HG03097 (cell line): ENCODE measurements around the gene SMC4.
"Not testable (repeated sequence)": the region's sequence is repeated elsewhere in the genome, so short reads cannot be mapped to it uniquely, and the experiment has no call there.

Source experiments
- ATAC-seq: cut with Tn5 transposase; IDR thresholded peaks from one replicate; pipeline ENCODE4 v1.9.1; 2021; ENCODE audit not compliant: unreplicated experiment, low FRiP score

Gene SMC4

GRCh38 chr3:160437083-160437455 is 37.6 kb downstream of the SMC4 start:
- no peak for ATAC-seq

DNA sequence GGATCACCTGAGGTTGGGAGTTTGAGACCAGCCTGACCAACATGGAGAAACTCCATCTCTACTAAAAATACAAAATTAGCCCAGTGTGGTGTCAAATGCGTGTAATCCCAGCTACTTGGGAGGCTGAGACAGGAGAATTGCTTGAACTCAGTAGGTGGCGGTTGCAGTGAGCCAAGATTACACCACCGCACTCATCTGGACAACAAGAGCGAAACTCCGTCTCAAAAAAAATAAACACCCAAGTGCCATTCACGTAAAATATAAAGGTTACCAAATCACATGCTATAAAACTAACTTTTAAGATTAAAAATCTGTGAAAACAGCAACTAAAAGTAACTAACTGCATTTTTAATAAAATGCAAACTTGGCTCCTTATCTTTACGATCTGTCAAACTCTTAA is 41.2 kb downstream of the SMC4 start:
- ATAC-seq = no peak

DNA sequence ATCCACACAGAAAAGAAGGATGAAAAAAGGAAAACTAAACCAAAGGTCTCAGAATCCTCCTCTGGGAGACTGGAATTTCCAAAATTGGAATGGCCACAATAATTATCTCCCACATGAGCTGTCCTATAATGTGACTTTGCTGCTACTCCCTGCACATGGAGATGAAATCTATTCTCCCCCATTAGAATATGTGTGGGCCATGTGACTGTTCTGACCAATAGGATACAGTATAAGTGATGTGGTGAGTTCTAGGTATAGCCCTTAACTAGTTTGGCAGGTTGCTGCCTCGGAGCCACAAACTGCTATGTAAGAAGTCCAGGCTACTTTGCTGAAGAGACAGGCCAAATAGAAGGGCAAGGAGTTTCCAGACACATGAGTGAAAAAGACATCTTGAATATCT is 45.0 kb downstream of the SMC4 start:
- ATAC-seq = no peak

DNA sequence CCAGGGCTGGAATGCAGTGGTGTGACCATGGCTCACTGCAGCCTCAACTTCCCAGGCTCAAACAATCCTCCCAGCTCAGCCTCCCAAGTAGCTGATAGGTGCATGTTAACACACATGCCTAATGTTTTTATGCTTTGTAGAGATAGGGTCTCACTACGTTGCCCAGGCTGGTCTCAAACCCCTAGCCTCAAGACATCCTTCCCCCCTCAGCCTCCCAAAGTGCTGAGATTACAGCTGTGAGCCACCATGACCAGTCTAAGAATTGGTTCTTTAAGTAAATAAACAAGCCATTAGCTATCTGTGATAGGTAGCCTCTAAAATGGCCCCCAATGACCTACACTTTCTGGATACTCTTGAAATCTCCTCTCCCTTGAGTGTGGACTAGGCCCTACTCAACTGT is 46.4 kb downstream of the SMC4 start:
- ATAC-seq = no peak

GRCh38 chr3:160446522-160447056 is 47.1 kb downstream of the SMC4 start:
- ATAC-seq = no peak

GRCh38 chr3:160447544-160447943 is 48.1 kb downstream of the SMC4 start:
- no peak for ATAC-seq

GRCh38 chr3:160448845-160449635 is 49.6 kb downstream of the SMC4 start:
- ATAC-seq = peak; percentile 30

DNA sequence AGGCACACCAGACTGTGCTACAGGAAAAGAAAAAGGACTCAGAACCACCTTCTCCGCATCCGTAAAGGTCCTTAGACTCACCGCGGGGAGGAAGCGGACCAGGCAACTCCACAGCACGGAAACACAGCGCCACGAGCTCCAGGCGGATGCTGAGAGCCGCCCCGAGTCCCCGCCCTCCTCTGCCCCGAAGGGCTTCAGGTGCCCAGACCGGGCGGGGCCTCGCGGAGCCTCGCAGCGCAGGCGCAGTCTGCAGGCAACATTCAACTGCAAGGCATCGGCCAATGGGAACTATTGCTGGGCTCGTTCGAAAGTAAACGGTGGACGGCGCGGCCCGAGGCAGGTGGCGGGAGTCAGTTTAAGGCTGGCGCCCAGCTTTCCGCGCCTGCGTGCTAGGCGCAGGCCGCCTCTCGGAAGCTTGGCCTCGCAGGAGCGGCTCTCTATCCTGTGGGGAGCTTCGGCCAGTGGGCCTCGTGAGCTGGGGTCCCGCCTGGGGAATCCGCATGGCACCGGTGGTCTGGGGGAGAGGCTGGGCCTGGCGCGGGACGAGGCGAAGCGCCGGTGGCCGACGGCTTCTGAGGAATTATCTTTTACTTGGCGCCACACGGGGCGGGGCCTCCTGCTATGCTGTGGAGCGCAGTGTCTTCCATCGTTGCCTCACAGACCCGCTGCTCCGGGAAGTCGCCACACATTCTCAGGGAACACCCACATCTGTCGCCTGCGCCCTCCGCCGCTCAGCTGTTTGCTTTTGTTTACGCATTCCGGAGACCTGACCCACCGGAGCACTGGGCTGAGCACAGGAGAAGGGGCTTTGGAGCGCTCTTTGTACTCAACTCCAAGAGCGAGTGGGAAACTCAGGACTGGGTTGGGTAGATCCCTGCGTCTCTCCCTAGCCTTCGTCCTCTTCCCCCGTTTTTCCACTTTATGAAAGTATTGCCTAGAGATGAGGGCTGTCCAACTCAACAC is 50.5 kb downstream of the SMC4 start, which contains the start of gene TRIM59:
TRIM59 (minus strand) TSS at position 151 of the 963 bp plus-strand sequence. CDS start 10,603 bp downstream, outside the sequence.
- ATAC-seq = peak; percentile 97

DNA sequence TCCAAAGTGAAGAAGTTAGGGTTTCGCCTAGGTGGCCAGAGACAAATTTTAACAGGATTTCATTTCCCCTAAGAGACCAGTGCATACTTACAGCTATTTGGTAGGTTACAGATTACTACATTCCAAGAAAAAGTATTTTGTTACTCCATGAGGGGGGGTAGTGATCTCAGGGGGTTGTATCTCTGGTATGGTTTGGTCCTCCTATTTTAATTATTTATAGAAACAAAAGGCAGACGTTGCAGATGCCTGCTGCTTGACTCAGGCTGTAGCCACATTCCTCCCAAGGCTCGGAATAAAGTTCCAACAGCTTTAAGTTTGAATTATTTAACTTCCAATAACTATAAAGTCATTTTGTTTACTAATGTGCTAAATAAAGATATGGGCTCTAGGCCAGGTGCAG is 51.4 kb downstream of the SMC4 start:
- no peak for ATAC-seq

- ATAC-seq = no peak
Measured at GRCh38 chr3:160451602-160452001, 52.2 kb downstream of the SMC4 start.

GRCh38 chr3:160452251-160452650 is 52.8 kb downstream of the SMC4 start:
- not testable (repeated sequence) for ATAC-seq

- ATAC-seq = no peak
Measured at GRCh38 chr3:160454995-160455394, 55.5 kb downstream of the SMC4 start.

DNA sequence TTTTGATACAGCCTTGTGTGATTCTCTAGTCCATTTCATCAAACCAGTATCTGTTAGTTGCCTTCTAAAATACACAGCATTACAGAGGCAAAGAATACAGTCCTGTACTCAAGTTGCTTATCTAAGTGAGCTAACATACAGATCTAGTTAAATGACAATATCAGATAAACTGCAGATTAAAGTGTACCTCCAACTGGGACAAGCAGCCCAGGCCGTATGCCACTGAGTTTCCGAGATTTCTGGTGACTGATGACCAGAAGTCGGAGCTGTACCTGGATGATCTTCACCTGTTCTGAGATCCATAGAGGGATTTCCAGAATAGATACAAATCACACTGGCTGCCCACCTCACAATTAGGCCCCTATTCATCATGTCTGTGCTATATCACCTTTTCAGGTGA is 56.4 kb downstream of the SMC4 start:
- no peak for ATAC-seq

DNA sequence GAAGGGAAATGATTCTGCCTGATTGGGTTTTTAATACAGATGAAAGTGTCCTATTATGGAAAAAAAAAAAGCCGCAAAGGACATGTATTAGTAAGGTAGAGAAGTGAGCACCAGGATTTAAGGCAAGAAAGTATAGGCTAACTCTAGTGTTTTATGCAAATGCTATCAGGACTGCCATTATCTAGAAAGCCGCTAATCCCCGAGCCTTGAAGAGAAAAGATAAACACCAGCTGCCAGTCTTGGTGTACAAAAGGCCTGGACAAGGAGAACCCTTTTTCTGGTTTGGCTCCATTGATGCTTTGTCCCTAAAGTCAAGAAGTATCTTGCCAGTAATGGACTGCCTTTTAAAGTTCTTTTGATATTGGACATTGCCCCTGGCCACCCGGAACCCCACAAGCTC is 58.7 kb downstream of the SMC4 start:
- ATAC-seq = no peak

DNA sequence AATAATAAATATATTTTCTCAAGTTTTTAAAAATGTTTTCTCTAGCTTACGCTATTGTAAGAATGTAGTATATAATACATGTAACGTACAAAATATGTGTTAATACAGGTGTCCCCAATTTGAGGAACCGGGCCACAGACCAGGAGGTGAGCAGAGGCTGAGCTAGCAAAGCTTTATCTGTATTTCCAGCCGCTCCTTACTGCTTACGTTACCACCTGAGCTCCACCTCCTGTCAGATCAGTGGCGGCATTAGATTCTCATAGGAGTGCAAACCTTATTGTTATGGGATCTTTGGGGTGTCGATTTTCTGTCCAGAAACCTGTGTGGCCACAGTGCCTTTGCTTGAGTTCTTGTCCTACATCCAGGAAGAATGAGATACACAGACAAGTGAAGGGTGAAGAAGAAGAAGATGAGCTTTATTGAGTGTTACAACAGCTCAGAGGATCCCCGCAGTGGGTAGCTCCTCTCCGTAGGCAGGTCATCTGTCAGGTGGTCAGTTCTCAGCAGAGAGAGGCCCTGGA is 60.1 kb downstream of the SMC4 start:
- no peak for ATAC-seq

DNA sequence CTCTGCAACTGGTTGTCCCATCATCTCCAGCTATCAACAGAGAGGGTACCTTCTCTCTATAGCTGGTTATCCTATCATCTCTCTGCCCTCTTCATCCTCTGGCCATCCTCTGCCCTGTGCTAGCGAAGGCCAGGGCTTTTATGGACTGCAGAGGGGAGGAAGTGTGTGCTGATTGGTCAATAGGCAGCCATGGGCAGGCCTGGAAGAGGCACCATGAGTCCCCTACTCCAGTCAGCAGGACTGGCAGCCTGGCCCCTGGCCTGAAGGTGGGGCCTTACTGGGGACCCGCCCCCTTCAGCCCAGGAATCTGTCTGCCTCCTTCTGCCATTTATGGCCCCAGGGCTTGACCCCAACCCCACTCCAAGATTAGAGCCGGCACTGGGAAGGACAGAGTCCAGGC is 60.6 kb downstream of the SMC4 start:
- ATAC-seq = no peak

DNA sequence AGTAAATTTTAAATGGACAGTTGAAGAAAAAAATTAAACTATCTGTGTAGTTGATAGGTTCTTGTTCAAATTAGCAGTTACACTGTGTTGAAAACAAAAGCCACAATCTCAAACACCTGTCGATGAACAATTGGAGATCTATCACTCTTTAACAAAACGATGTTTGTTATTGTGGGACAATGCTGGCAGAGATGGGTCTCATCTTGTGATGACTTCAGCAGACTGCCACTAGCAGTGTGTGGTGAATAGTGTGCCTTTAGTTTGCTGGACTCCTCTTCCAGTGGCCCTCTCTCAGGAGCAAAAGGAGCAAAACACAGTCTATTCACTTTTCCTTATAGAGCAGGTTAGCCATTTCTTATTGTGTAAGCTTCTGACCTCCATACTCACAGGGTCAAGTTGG is 64.9 kb downstream of the SMC4 start:
- no peak for ATAC-seq

DNA sequence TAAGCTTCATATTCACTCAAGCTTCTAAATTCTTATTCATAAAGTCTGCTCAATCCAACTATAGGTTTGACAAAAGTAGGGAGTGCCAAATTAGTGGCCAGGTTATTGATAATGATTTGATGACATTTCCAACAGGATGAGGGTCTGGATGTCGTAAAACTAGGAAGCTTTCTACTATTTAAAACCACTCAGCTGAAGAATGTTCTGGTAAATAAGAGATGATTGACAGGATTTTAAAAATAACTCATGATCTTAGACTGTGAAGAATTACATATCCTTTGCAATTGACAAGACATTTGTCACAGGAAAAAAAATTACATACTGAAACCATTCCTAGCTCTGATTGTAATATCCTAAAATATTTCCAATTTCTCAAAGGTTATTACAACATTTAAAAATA is 65.5 kb downstream of the SMC4 start:
- ATAC-seq = no peak

DNA sequence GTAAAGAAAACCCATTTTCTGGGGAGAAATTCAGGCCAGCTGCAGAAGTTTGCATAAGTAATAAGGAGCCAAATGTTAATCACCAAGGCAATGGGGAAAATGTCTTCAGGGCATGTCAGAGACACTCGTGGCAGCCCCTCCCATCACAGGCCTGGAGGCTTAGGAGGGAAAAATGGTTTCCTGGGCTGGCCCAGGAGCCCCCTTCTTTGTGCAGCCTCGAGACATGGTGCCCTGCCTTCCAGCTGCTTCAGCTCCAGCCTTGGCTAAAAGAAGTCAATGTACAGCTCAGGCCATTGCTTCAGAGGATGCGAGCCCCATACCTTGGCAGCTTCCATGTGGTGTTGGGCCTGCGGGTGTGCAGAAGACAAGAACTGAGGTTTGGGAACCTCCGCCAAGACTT is 70.7 kb downstream of the SMC4 start:
- ATAC-seq = no peak

- no peak for ATAC-seq
Measured at GRCh38 chr3:160471892-160472291, 72.4 kb downstream of the SMC4 start.

DNA sequence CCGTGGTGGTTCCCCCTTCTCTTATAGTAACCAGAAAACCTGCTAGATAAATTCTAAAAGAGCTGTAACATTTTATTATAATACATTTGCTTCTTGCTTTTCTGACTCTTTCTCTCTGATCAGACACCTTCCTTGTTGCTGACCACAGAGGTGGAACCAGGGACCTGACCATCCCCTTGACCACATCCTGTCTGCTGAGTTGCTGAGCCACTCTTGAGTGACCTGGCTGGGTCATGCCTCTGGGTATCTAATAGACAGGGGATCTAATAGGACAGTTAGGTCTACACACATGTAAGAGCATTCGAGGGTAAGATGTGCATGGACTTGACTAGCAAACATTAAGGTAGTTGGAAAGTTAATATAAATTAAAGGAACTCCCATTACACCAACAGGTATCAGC is 72.9 kb downstream of the SMC4 start:
- ATAC-seq = no peak
